ENCODE data around the gene KCNQ1.

The KCNQ1 gene

GRCh38 chr11:2807801-2808241 lies 363.0 kb downstream of the KCNQ1 start:
- TF ChIP-seq, protein P1, sequence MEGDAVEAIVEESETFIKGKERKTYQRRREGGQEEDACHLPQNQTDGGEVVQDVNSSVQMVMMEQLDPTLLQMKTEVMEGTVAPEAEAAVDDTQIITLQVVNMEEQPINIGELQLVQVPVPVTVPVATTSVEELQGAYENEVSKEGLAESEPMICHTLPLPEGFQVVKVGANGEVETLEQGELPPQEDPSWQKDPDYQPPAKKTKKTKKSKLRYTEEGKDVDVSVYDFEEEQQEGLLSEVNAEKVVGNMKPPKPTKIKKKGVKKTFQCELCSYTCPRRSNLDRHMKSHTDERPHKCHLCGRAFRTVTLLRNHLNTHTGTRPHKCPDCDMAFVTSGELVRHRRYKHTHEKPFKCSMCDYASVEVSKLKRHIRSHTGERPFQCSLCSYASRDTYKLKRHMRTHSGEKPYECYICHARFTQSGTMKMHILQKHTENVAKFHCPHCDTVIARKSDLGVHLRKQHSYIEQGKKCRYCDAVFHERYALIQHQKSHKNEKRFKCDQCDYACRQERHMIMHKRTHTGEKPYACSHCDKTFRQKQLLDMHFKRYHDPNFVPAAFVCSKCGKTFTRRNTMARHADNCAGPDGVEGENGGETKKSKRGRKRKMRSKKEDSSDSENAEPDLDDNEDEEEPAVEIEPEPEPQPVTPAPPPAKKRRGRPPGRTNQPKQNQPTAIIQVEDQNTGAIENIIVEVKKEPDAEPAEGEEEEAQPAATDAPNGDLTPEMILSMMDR (IDR thresholded peaks at IDR 0.05; ENCODE audit: low read depth, low read length): no peak
- DNase-seq (ENCODE audit: extremely low read depth, low read depth): no peak

GRCh38 chr11:2808850-2809846 lies 364.3 kb downstream of the KCNQ1 start:
- TF ChIP-seq, protein P1 (IDR thresholded peaks at IDR 0.05; ENCODE audit: low read depth, low read length): no peak
- DNase-seq (ENCODE audit: extremely low read depth, low read depth): no peak

GRCh38 chr11:2809854-2810253 lies 365.0 kb downstream of the KCNQ1 start:
- no peak for DNase-seq (ENCODE audit: extremely low read depth, low read depth)
- TF ChIP-seq, protein P1 (IDR thresholded peaks at IDR 0.05; ENCODE audit: low read depth, low read length): no peak

- TF ChIP-seq, protein P1 (IDR thresholded peaks at IDR 0.05; ENCODE audit: low read depth, low read length): no peak
- DNase-seq (ENCODE audit: extremely low read depth, low read depth): no peak
Measured at GRCh38 chr11:2810411-2811205, 365.8 kb downstream of the KCNQ1 start.

- TF ChIP-seq, protein P1 (IDR thresholded peaks at IDR 0.05; ENCODE audit: low read depth, low read length): no peak
- DNase-seq (ENCODE audit: extremely low read depth, low read depth): no peak
Measured at GRCh38 chr11:2811206-2812091, 366.6 kb downstream of the KCNQ1 start.

- TF ChIP-seq, protein P1 (IDR thresholded peaks at IDR 0.05; ENCODE audit: low read depth, low read length): no peak
- DNase-seq (ENCODE audit: extremely low read depth, low read depth): no peak
Measured at GRCh38 chr11:2812371-2812991, 367.7 kb downstream of the KCNQ1 start.
